PC-9 (cell line): ENCODE measurements around the gene VSIG4.

Experiments
- EZH2 ChIP-seq: fragments of 200-600 bp; sonication (generic); IDR thresholded peaks from 2 replicates; pipeline ENCODE4 v1.8.0; 2017; ENCODE audit warnings: antibody characterized with exemption, low read depth
- TF ChIP-seq, protein P1 (sequence below): fragments of 200-600 bp; sonication (generic); conservative IDR thresholded peaks from 2 replicates; pipeline ENCODE4 v1.6.1; 2017; ENCODE audit warnings: mixed run types, antibody characterized with exemption, mild to moderate bottlenecking, moderate library complexity

- TF ChIP-seq, protein P1, sequence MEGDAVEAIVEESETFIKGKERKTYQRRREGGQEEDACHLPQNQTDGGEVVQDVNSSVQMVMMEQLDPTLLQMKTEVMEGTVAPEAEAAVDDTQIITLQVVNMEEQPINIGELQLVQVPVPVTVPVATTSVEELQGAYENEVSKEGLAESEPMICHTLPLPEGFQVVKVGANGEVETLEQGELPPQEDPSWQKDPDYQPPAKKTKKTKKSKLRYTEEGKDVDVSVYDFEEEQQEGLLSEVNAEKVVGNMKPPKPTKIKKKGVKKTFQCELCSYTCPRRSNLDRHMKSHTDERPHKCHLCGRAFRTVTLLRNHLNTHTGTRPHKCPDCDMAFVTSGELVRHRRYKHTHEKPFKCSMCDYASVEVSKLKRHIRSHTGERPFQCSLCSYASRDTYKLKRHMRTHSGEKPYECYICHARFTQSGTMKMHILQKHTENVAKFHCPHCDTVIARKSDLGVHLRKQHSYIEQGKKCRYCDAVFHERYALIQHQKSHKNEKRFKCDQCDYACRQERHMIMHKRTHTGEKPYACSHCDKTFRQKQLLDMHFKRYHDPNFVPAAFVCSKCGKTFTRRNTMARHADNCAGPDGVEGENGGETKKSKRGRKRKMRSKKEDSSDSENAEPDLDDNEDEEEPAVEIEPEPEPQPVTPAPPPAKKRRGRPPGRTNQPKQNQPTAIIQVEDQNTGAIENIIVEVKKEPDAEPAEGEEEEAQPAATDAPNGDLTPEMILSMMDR = no peak
- no peak for TF ChIP-seq EZH2
These were observed 45.1 kb downstream of the VSIG4 start for GRCh38 chrX:65994519-65995506.
